ENCODE data around the gene TNIK.

DNA sequence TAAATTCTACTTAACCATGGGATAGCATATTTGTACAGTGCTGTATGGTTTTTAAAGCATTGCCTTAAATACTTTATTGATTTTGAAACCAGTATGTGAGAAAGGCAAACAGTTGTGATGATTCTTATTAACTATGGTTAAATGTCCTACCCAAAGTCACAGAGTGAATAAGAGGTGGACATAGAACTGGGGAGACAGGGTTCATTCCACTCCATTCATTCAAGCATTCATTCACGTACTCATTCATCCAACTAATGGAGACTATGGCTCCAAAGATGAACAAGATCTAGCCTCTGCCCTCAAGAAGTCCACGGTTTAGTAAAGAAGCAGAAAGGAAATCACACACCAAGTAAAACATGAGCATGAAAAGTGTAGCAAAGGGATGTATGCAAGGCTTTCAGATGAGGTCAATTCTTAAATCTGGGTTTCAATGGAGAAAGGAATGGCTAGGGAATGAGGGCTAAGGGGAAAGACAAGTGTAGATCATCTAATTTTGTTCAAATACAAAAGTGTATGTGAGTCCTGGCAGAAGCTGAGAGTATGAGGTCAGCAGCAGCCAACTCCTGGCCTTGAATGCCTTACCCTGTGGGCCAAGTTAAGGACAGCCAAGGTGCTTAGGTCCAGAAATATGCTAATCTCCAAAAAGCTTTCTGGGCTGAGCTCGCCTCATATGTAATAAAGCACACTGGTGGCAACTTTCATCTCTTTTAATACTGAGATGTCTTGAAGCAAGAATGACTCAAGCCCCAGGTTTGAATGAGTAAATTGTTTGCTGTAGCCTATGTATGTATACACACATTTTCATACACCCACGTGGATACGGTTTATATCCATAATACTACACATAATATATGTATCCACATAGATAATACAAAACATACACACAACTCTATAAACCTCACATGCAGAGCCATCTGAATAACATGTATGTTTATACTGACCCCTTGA is 4.3 kb downstream of the TNIK start:
- TF ChIP-seq, protein P1, sequence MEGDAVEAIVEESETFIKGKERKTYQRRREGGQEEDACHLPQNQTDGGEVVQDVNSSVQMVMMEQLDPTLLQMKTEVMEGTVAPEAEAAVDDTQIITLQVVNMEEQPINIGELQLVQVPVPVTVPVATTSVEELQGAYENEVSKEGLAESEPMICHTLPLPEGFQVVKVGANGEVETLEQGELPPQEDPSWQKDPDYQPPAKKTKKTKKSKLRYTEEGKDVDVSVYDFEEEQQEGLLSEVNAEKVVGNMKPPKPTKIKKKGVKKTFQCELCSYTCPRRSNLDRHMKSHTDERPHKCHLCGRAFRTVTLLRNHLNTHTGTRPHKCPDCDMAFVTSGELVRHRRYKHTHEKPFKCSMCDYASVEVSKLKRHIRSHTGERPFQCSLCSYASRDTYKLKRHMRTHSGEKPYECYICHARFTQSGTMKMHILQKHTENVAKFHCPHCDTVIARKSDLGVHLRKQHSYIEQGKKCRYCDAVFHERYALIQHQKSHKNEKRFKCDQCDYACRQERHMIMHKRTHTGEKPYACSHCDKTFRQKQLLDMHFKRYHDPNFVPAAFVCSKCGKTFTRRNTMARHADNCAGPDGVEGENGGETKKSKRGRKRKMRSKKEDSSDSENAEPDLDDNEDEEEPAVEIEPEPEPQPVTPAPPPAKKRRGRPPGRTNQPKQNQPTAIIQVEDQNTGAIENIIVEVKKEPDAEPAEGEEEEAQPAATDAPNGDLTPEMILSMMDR (conservative IDR thresholded peaks at IDR 0.05; ENCODE audit: low read depth in 2 of 2): no peak
- TF ChIP-seq POLR2AphosphoS5 (IDR thresholded peaks at IDR 0.05; ENCODE audit: low read depth): no peak
